ES-I3 (cell line): ENCODE data around the gene UBXN2A.
A peak's percentile ranks its signal among the peaks of the same experiment; 100 is the strongest.

ENCODE experiments used
- H3K36me3 ChIP-seq: 2 replicates; pipeline ENCODE4 v1.6.1; 2013; ENCODE audit warnings: mild to moderate bottlenecking, low read length, control low read depth, moderate library complexity; ENCODE audit not compliant: insufficient read depth
- H3K4me1 ChIP-seq: 2 replicates; pipeline ENCODE4 v1.6.1; 2013; ENCODE audit warnings: mild to moderate bottlenecking, control low read depth, low read length; ENCODE audit not compliant: insufficient read depth
- H3K9ac ChIP-seq: 2 replicates; pipeline ENCODE4 v1.6.1; 2013; ENCODE audit warnings: low read depth, mild to moderate bottlenecking, low read length, moderate library complexity
- H3K9me3 ChIP-seq: 2 replicates; pipeline ENCODE4 v1.6.1; 2013; ENCODE audit warnings: mild to moderate bottlenecking, low read length, moderate library complexity; ENCODE audit not compliant: control insufficient read depth, insufficient read depth

Gene UBXN2A, protein sequence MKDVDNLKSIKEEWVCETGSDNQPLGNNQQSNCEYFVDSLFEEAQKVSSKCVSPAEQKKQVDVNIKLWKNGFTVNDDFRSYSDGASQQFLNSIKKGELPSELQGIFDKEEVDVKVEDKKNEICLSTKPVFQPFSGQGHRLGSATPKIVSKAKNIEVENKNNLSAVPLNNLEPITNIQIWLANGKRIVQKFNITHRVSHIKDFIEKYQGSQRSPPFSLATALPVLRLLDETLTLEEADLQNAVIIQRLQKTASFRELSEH

GRCh38 chr2:23939987-23940717 is at the start of gene UBXN2A:
Gene UBXN2A (plus strand): TSS chr2:23940463. CDS start chr2:23958315, 17,852 bp downstream.
- Histone ChIP-seq H3K9ac (peak within 1 kb of the TSS; percentile 98), H3K36me3 (no peaks in the 10 kb centered on the region), H3K4me1 (peaks cover 8% of the 10 kb centered on the region; the same call in 1 of the 2 replicates), H3K9me3 (no peaks in the 10 kb centered on the region)

DNA sequence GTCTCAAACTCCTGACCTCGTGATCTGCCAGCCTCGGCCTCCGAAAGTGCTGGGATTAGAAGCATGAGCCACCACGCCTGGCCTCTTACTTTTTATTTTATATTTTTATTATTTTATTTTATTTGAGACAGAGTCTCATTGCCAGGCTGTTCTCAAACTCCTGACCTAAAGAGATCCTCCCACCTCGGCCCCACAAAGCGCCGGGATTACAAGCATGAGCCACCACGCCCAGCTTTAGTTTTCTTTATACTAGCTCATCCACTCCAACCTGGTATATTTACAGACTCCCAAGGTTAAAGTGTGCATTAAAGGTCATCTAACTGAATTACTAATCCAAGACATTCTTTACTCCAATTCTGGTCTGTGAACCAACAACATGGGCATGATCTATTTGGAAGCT is 40.1 kb upstream of the UBXN2A start:
- H3K36me3 ChIP-seq = no peaks in the 10 kb centered on the region
- no peak overlapping the region for H3K9ac ChIP-seq
- peaks cover 3% of the 10 kb centered on the region; the same call in 1 of the 2 replicates for H3K9me3 ChIP-seq
- H3K4me1 ChIP-seq = no peaks in the 10 kb centered on the region

DNA sequence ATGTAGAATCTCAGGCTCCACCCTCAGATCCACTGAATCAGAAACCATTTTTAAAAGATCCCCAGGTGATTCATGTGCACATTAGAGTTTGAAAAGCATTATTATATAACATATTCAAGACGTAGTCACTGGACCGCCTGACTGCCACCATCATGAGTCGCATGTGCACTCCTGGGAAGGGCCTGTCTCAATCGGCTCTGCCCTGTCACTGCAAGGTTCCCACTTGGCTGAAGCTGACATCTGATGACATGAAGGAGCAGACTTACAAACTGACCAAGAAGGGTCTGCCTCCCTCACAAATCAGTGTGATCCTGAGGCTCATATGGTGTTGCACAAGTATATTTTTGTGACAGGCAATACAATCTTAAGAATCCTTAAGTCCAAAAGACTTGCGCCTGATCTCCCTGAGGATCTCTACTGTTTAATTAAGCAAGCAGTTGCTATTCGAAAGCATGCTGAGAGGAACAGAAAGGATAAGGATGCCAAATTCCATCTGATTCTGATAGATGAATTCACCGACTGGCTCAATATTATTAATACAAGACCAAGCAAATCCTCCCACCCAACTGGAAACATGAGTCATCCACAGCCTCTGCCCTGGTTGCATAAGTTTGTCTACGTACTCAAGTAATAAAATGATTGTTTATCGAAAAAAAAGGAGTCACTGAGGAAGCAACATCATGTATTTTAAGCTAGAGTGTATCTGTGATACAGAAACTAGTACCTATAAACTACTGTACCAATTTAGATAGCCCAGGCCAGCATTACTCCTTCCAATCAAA is 39.5 kb upstream of the UBXN2A start:
- no peak overlapping the region for H3K9ac ChIP-seq
- peaks cover 3% of the 10 kb centered on the region; the same call in 1 of the 2 replicates for H3K9me3 ChIP-seq
- H3K36me3 ChIP-seq = no peaks in the 10 kb centered on the region
- no peaks in the 10 kb centered on the region for H3K4me1 ChIP-seq

GRCh38 chr2:23901966-23902846 is 38.1 kb upstream of the UBXN2A start:
- no peak overlapping the region for H3K9ac ChIP-seq
- no peaks in the 10 kb centered on the region for H3K4me1 ChIP-seq
- peaks cover 3% of the 10 kb centered on the region; the same call in 1 of the 2 replicates for H3K9me3 ChIP-seq
- no peaks in the 10 kb centered on the region for H3K36me3 ChIP-seq

DNA sequence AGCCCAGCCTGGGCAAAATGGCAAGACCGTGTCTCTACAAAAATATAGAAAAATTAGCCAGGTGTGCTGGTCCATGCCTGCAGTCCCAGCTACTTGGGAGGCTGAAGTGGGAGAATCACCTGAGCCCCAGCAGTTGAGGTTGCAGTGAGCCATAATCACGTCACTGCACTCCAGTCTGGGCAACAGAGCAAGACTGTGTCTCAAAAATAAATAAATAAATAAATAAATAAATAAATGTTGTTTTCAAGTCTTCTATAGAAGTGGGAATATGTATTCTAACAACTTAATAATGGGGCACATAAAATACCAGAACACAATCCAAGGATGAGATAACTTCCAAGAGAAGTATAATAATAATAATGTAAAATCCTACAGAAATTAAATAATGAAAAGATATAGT is 37.2 kb upstream of the UBXN2A start:
- Histone ChIP-seq H3K9ac (no peak overlapping the region), H3K4me1 (no peaks in the 10 kb centered on the region), H3K36me3 (no peaks in the 10 kb centered on the region), H3K9me3 (peaks cover under 1% of the 10 kb centered on the region; the same call in 1 of the 2 replicates)

DNA sequence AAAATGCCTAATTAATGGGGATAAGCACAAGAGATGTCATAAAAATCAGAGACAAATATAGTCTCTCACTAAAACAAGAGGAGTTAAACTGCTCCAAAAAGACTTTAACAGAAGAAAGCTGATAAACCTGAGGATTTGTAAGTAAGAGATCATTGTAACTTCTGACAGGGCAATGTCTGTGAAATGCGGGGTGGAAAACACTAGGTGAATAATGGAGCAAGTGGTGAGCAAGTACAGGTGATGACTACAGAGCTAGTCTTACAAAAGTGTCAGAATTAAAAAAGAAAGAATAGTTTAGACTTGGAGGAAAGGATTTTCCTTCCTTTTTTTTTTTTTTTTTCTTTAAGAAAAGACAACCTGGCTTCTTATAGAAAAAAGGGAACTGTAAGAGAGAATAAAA is 36.0 kb upstream of the UBXN2A start:
- Histone ChIP-seq H3K36me3 (no peaks in the 10 kb centered on the region), H3K9ac (no peak overlapping the region), H3K4me1 (no peaks in the 10 kb centered on the region), H3K9me3 (no peaks in the 10 kb centered on the region)

GRCh38 chr2:23904692-23905091 is 35.6 kb upstream of the UBXN2A start:
- Histone ChIP-seq H3K36me3 (no peaks in the 10 kb centered on the region), H3K4me1 (no peaks in the 10 kb centered on the region), H3K9me3 (no peaks in the 10 kb centered on the region), H3K9ac (no peak overlapping the region)

- Histone ChIP-seq H3K9me3 (no peaks in the 10 kb centered on the region), H3K9ac (no peak overlapping the region), H3K4me1 (no peaks in the 10 kb centered on the region), H3K36me3 (no peaks in the 10 kb centered on the region)
Observed at GRCh38 chr2:23905155-23905554, 35.1 kb upstream of the UBXN2A start.

DNA sequence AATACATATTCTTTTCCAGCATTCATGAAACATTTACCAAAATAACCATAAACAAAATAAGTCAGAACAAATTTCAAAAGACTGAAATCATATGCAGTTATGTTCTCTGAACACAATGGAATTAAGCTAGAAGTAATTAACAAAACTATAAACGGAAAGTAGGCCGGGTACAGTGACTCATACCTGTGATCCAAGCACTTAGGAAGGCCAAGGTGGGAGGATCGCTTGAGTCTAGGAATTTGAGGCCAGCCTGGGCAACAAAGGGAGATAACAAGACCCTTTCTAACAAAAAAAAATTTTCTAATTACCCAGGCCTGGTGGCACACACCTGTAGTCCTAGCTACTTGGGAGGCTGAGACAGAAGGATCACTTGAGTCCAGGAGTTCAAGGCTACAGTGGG is 28.2 kb upstream of the UBXN2A start:
- H3K4me1 ChIP-seq = peaks cover 8% of the 10 kb centered on the region
- no peak overlapping the region for H3K9ac ChIP-seq
- H3K9me3 ChIP-seq = no peaks in the 10 kb centered on the region
- H3K36me3 ChIP-seq = no peaks in the 10 kb centered on the region

DNA sequence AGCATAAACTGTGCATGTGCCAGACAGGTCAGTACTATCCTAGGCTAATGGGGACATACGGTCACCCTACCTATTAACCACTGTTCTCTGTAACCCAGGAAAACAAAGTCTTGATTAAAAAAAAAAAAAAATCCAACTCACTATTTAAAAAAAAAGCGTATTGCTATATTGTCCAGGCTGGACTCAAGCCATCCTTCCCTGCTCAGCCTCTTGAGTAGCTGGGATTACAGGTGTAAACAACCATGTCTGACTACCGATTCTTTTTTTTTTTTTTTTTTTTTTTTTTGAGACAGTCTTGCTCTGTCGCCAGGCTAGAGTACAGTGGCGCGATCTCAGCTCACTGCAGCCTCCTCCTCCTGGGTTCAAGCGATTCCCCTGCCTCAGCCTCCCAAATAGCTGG is 24.9 kb upstream of the UBXN2A start:
- Histone ChIP-seq H3K4me1 (peaks cover 11% of the 10 kb centered on the region), H3K36me3 (no peaks in the 10 kb centered on the region), H3K9ac (no peak overlapping the region), H3K9me3 (no peaks in the 10 kb centered on the region)

- Histone ChIP-seq H3K4me1 (peaks cover 11% of the 10 kb centered on the region), H3K36me3 (no peaks in the 10 kb centered on the region), H3K9ac (no peak overlapping the region), H3K9me3 (no peaks in the 10 kb centered on the region)
Observed at GRCh38 chr2:23916727-23917405, 23.4 kb upstream of the UBXN2A start.

DNA sequence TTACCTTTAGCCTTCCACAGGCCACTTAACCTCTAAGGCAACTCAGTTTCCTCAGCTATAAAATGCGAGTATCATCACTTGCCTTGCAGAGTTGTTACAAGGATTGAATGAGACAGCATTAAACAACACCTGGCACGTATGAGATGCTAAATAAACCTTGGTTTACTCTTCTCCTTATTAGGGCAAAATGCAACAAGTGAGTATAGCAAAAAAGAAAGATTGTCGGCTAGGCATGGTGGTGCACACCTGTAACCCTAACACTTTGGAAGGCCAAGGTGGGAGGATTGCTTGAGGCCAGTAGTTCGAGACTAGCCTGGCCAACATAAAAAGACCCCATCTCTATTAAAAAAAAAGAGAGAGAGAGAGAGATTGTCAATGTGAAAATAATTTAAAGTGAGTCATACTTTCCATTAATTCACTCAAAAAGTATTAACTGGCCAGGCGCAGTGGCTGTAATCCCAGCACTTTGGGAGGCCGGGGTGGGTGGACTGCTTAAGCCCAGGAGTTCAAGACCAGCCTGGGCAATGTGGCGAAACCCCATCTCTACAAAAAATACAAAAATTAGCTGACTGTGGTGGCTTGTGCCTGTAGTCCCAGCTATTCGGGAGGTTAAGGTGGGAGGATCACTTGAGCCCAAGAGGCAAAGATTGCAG is 21.3 kb upstream of the UBXN2A start:
- Histone ChIP-seq H3K9ac (no peak overlapping the region), H3K36me3 (no peaks in the 10 kb centered on the region), H3K4me1 (peaks cover 11% of the 10 kb centered on the region), H3K9me3 (no peaks in the 10 kb centered on the region)
